ENCODE measurements around the gene SRSF8.

Gene SRSF8

DNA sequence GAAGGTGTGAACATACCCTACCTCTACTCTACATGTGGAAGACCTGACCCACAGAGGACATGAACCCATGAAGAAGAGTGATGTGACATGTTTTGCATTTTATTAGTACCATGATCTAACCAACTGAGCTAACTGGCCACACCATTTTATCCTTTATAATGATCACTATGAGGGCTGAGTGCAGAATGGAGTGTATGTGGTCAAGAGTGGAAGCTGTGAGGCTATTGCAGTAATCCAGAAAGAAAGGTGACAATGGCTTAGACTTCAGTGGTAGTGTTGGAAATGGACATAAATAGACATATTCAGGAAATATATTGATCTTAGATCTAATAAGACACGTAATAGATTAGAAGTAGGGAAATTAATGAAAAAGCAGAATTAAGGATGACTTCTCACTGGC is 3.8 kb downstream of the SRSF8 start:
- no peak for DNase-seq (ENCODE audit: low read depth)

GRCh38 chr11:95072948-95073347 is 6.2 kb downstream of the SRSF8 start:
- no peak for DNase-seq (ENCODE audit: low read depth)

DNA sequence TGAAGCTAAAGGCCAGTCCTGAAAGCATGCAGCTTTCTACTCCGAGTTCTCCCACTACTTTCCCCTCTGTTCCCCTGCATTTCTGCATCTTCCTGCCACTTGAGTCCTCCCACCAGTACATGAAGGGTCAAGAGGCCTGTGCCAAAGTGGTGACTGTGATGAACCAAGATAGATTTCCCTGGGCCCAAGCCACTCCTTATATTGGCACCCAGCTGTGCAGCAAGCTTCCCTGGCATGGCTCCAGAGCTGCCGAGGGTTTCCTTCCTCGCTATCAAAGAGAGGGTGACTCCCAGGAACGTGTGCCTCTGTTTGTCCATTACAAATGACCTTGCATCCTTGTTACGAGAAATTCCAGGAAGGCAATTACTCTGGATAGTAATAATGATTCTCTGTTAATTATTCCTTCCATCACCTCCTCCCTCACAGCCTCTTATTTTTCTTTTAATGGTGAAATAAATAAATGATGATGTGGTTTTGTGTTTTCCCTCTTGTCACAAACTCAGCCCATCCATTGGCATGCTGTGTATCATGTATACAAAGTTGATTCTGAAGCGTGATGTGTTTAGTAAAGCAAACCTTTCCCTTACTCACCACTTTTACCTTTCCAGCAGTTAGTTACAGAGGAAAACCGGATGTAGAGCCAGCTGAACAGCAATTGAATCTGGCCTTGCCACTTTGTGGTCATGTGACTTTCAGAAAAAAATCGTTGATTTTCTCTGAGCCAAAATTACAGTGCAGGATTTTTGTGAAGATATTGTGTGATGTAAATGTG is 8.3 kb downstream of the SRSF8 start:
- DNase-seq (ENCODE audit: low read depth), result no peak

GRCh38 chr11:95076416-95076815 is 9.7 kb downstream of the SRSF8 start:
- DNase-seq (ENCODE audit: low read depth), result no peak

- no peak for DNase-seq (ENCODE audit: low read depth)
Measured at GRCh38 chr11:95076981-95077380, 10.3 kb downstream of the SRSF8 start.

DNA sequence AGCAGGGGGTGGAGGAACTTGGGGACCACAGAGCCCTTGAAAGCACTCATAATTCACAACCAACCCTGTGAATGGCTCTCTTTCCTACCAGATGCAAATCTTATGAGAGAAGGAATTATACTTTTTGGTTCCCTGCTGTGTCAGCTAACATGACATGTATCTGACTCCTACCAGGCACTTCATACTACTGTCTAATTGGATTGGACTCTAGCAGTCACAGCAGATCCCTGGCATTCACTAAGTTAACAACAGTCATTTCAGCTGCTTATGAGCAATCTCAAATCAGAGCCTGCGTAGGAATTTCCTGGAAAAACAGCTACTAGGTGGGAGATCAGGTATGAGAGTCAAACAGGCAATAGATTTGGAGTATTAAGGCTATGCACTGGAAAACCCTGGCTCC is 11.8 kb downstream of the SRSF8 start:
- DNase-seq (ENCODE audit: low read depth), result no peak

DNA sequence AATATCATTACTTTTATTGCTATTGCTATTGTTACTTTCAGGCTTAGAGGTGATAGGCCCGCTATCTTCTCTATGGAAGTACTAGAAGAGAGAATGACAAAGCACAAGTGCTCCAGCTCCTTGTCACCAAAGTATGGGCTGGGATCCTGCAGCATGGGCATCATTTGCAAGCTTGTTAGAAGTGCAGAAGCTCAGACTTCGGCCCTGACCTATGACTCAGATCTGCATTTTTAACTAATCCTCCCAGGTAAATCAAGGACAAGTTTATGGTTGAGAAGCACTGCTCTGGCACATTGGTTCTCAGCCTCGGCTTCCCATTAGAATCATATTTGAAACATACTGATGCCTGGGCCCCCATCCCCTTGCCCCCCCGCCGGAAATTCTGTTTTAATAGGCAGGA is 14.3 kb downstream of the SRSF8 start:
- no peak for DNase-seq (ENCODE audit: low read depth)

GRCh38 chr11:95081412-95081811 is 14.7 kb downstream of the SRSF8 start:
- no peak for DNase-seq (ENCODE audit: low read depth)

GRCh38 chr11:95082576-95083001 is 15.9 kb downstream of the SRSF8 start:
- DNase-seq (ENCODE audit: low read depth), result no peak

DNA sequence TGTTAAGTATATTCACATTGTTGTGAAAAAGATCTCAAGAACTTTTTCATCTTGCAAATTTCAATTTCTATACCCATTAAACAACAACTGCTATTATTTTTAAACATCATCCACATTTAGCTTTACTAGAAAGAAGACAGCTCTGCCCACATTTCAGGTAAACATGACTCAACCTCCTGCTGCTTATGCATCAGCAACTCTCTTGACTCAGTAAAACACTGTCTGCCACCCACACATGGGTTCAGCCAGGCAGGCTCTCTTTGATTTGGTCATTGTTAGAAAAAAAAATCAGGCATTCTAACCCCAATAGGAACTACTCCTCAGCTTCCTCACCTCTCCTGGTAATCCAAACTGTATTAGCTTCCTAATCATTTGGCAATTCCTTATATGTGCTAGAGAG is 17.8 kb downstream of the SRSF8 start:
- no peak for DNase-seq (ENCODE audit: low read depth)

DNA sequence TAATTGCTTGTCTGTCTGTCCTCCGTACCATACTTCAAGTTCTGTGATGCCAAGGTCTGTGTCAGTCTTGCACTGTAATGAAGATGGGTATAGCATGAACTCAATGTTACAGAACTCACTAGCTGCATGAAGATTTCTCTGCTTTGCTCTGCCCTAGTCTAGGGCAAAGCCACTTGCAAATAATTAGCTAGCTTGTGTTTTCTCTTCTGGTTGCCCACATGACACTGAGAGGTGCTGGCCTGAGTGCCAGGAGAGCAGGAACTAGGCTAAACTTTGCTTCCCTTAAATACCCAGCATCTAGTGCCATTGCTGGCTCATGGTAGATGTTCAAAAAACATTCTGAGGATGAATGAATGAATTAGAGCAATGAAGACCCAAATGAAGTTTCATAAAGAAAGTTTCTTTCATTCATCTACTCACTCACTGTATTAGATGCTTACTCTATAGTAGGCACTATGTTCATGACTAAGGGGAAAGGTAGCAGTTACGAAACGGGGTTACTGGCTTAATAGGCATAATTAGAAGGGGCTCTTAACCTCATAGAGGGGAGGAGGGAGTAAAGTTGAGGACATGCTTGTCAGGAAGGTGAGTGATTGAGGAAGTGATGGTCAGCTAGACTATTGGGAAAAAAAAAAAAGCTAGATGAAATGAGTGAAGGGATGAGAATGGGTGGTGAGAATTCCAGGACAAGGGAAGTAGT is 18.5 kb downstream of the SRSF8 start:
- no peak for DNase-seq (ENCODE audit: low read depth)

- DNase-seq (ENCODE audit: low read depth), result no peak
Measured at GRCh38 chr11:95086151-95086550, 19.4 kb downstream of the SRSF8 start.

GRCh38 chr11:95086836-95087570 is 20.3 kb downstream of the SRSF8 start:
- DNase-seq (ENCODE audit: low read depth), result no peak

- no peak for DNase-seq (ENCODE audit: low read depth)
Measured at GRCh38 chr11:95088946-95089619, 22.4 kb downstream of the SRSF8 start.

DNA sequence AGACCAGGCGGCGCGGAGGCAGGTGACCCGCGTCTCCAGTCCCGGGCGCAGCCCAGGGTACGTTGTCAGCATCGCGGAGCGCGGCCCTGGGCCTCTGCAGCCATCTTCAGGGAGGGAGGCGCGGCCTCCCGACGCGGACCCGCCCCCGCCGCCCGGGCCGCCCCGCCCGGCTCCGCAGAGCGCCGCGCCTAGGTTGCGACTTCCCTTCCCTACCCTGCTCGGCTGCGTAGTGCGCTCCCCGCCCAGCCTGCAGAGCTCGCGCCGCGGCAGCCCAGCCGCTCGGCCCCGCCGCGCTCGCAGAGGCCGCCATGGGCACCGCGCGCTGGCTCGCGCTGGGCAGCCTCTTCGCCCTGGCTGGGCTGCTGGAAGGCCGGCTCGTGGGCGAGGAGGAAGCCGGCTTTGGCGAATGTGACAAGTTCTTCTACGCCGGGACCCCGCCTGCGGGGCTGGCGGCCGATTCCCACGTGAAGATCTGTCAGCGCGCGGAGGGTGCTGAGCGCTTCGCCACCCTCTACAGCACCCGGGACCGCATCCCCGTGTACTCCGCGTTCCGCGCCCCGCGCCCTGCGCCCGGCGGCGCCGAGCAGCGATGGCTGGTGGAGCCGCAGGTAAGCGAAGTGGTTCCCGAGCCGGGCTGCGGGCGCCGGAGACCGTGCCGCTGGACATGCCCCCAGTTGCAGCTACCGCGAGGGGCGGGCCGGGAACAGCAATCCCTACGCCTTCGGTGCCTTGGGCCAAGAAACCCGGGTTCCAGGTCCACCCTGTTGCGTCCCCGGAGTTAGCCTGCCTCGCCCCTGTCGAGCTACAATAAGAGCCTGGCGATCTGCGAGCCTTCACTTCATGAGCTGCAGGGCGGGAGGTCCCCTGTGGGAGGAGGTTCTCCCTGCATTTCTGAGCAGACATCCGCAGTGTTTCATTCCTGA is 23.2 kb downstream of the SRSF8 start, which contains the start of gene ENDOD1:
TSS of gene ENDOD1 (plus strand) at position 227 of the 923 bp plus-strand sequence. CDS start at position 309, 82 bp downstream.
- peak; percentile 62 for DNase-seq (ENCODE audit: low read depth)

DNA sequence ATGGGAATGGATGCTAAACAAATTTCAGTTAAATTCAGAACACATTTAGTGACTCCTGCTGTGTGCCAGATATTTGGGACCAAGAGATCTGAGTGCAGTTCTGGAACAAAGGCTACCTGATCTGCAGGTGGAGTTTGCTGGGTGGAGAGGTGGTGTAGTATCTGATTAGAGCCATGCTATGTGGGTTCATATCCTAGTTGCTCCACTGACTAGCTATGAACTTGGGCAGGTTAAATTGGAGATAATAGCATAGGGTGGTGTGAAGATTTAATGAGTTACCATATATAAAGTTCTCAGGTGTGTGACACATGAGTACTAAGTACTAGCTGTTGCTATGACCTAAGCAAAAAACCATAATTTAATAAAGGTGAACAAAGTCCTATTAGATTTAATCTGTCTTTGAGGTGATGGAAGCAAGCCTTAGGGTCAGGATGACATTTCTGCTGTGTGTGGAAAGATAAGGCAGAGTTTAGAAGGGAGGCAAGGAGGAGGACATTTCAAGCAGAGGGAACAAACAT is 25.0 kb downstream of the SRSF8 start:
- no peak for DNase-seq (ENCODE audit: low read depth)

DNA sequence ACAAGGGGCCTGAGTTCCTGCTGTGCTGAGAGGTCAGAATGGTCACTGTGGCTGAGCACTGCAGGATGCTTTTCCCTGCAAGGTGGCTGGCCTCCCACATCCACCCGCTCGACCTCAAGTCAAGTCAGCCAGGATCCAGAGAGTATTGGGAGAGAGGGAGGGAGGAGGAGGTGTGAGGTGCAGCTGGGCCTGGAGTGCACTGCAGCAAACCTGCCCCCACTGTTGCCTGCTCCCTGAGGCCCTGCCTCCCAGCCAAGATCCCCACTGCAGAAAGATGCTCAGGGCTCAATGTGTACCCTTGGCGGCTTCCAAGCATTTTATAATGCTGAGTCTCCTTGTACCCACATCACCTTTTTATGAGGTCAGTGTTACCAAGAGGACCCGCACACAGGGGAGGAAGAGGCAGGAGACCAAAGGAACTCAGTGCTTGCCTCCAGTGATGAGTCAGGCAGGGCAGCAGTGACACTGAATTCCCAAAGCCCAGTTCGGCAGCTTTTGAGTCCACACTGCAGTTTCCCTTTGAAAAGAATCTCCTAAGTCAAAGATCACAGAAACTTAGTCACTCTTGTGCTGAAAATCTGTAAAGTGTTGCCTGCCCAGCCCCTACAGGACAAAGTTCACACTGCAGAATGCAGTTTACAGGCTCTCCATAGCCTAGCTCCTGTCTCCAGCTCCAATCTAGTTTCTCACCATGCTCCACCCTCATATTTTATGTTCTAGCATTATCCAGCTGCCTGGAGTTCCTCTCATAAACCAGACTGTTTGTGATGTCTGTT is 26.0 kb downstream of the SRSF8 start:
- no peak for DNase-seq (ENCODE audit: low read depth)

DNA sequence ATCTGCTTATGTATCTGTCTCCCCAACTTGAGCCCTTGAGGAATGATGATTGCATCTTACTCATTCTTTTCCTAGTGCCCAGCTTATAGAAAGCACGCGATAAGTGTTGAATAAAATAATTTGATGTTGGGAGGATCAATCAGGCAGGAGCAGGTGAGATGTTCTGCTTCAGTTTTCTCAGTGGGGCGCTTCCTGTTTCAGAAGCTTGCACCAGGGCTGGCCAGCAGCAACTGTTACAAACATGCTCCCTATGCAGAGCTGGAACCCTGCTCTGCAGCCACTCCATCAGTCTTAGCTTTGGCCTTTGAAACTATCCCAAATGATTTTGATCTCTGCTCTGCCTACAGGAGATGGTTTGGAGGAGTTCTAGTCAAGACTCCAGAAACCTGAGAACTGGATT is 26.8 kb downstream of the SRSF8 start:
- DNase-seq (ENCODE audit: low read depth), result no peak

- no peak for DNase-seq (ENCODE audit: low read depth)
Measured at GRCh38 chr11:95095858-95096587, 29.3 kb downstream of the SRSF8 start.
